Astrocyte (in vitro differentiated cells and primary cell): ENCODE measurements around the gene GPATCH4. TPM values are rescaled to one million over a fixed set of nuclear protein-coding genes. Genes with fewer than 3 reads are reported as not detected.

ENCODE experiments used
- DNase-seq: peaks from one replicate; pipeline ENCODE4 v3.0.0-alpha.2; 2010; ENCODE audit warnings: low read depth
- FAIRE-seq: peaks from 2 replicates; lab custom pipeline; 2011; peaks lifted over from hg19 to GRCh38; lab: Jason Lieb, UNC
- H2AFZ ChIP-seq: 2 replicates; pipeline ENCODE4 v1.6.0; 2012; ENCODE audit warnings: low read depth, low read length, inconsistent platforms
- H3K27ac ChIP-seq: 2 replicates; pipeline ENCODE4 v1.5.1; 2011; ENCODE audit warnings: low read depth, low read length, inconsistent platforms
- H3K27me3 ChIP-seq: 2 replicates; pipeline ENCODE4 v1.6.0; 2011; ENCODE audit warnings: low read length, inconsistent platforms; ENCODE audit not compliant: insufficient read depth
- H3K36me3 ChIP-seq: 2 replicates; pipeline ENCODE4 v1.5.1; 2011; ENCODE audit warnings: low read length, inconsistent platforms; ENCODE audit not compliant: insufficient read depth
- H3K4me1 ChIP-seq: 2 replicates; pipeline ENCODE4 v1.5.1; 2011; ENCODE audit warnings: low read length, inconsistent platforms; ENCODE audit not compliant: insufficient read depth
- H3K4me2 ChIP-seq: 2 replicates; pipeline ENCODE4 v1.6.0; 2012; ENCODE audit warnings: low read length, inconsistent platforms
- H3K4me3 ChIP-seq: 2 replicates; pipeline ENCODE4 v1.5.1; 2011; ENCODE audit warnings: low read depth, mild to moderate bottlenecking, low read length, inconsistent platforms; ENCODE audit not compliant: insufficient read depth
- H3K79me2 ChIP-seq: 2 replicates; pipeline ENCODE4 v1.6.0; 2012; ENCODE audit warnings: mild to moderate bottlenecking, low read length, inconsistent platforms; ENCODE audit not compliant: insufficient read depth
- H3K9ac ChIP-seq: 2 replicates; pipeline ENCODE4 v1.6.0; 2012; ENCODE audit warnings: mild to moderate bottlenecking, low read length, inconsistent platforms
- H3K9me3 ChIP-seq: 2 replicates; pipeline ENCODE4 v1.5.1; 2012; ENCODE audit warnings: low read depth, mild to moderate bottlenecking, low read length, inconsistent platforms; ENCODE audit not compliant: insufficient read depth
- H4K20me1 ChIP-seq: 2 replicates; pipeline ENCODE4 v1.6.0; 2012; ENCODE audit warnings: low read length, inconsistent platforms; ENCODE audit not compliant: insufficient read depth
- H3K27ac Mint-ChIP-seq: one replicate; pipeline ENCODE4 v1.8.0; 2021; ENCODE audit warnings: mild to moderate bottlenecking, mixed read lengths; ENCODE audit not compliant: unreplicated experiment
- H3K27me3 Mint-ChIP-seq: one replicate; pipeline ENCODE4 v1.8.0; 2021; ENCODE audit warnings: low read depth, mixed read lengths; ENCODE audit not compliant: unreplicated experiment
- H3K36me3 Mint-ChIP-seq: one replicate; pipeline ENCODE4 v1.8.0; 2021; ENCODE audit warnings: low read depth, mixed read lengths; ENCODE audit not compliant: unreplicated experiment
- H3K4me1 Mint-ChIP-seq: one replicate; pipeline ENCODE4 v1.8.0; 2021; ENCODE audit warnings: low read depth, mixed read lengths; ENCODE audit not compliant: unreplicated experiment
- H3K4me3 Mint-ChIP-seq: one replicate; pipeline ENCODE4 v1.8.0; 2021; ENCODE audit warnings: mild to moderate bottlenecking, moderate library complexity, mixed read lengths; ENCODE audit not compliant: unreplicated experiment
- H3K9me3 Mint-ChIP-seq: one replicate; pipeline ENCODE4 v1.8.0; 2021; ENCODE audit warnings: mild to moderate bottlenecking, mixed read lengths; ENCODE audit not compliant: unreplicated experiment
- EZH2 ChIP-seq: IDR thresholded peaks from 2 replicates; pipeline ENCODE4 v1.6.1; 2012; ENCODE audit warnings: mild to moderate bottlenecking, low read length, inconsistent platforms; ENCODE audit not compliant: insufficient read depth
- total RNA-seq: library from RNA; stranded (reverse); gene quantifications from 2 replicates; pipeline ENCODE4 v1.2.1, GENCODE V29; 2021
- TF ChIP-seq, protein P1 (sequence below): IDR thresholded peaks from 2 replicates; pipeline ENCODE4 v1.5.1; 2011; ENCODE audit warnings: low read depth, mild to moderate bottlenecking, inconsistent platforms, low read length, moderate library complexity; ENCODE audit not compliant: insufficient read depth

GPATCH4 gene
- total RNA-seq, 1 donor from 2014 or later = 22.8 TPM

DNA sequence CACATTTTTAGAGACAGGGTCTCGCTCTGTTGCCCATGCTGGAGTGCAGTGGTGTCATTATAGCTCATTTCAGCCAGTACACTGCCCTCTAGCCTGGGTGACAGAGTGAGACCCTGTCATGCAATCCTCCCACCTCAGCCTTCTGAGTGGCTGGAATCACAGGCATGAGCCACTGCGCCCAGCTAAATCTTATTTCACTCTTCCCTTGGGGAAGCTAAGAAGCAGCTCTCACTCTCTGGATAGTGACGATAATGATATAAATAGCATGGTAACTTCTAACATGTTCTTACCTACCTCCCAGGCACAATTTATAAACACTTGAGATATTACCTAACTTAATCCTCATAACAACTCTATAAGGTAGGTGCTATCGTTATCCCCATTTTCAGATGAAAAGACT lies 53.8 kb downstream of the GPATCH4 start:
- H3K4me3 ChIP-seq = no peak overlapping the region
- Mint-ChIP-seq H3K4me1 (peaks cover 3% of the 10 kb centered on the region), H3K9me3 (no peaks in the 10 kb centered on the region), H3K36me3 (no peaks in the 10 kb centered on the region), H3K27ac (no peak overlapping the region), H3K4me3 (no peak overlapping the region), H3K27me3 (peaks cover 5% of the 10 kb centered on the region)
- H3K4me1 ChIP-seq = no peaks in the 10 kb centered on the region
- no peak overlapping the region for H2AFZ ChIP-seq
- no peak for TF ChIP-seq EZH2
- TF ChIP-seq, protein P1, sequence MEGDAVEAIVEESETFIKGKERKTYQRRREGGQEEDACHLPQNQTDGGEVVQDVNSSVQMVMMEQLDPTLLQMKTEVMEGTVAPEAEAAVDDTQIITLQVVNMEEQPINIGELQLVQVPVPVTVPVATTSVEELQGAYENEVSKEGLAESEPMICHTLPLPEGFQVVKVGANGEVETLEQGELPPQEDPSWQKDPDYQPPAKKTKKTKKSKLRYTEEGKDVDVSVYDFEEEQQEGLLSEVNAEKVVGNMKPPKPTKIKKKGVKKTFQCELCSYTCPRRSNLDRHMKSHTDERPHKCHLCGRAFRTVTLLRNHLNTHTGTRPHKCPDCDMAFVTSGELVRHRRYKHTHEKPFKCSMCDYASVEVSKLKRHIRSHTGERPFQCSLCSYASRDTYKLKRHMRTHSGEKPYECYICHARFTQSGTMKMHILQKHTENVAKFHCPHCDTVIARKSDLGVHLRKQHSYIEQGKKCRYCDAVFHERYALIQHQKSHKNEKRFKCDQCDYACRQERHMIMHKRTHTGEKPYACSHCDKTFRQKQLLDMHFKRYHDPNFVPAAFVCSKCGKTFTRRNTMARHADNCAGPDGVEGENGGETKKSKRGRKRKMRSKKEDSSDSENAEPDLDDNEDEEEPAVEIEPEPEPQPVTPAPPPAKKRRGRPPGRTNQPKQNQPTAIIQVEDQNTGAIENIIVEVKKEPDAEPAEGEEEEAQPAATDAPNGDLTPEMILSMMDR = no peak
- no peak for DNase-seq
- no peaks in the 10 kb centered on the region for H3K79me2 ChIP-seq
- H3K27me3 ChIP-seq = no peaks in the 10 kb centered on the region
- no peak overlapping the region for H3K4me2 ChIP-seq
- no peak overlapping the region for H3K9ac ChIP-seq
- FAIRE-seq = no peak
- H4K20me1 ChIP-seq = no peaks in the 10 kb centered on the region
- H3K9me3 ChIP-seq = no peaks in the 10 kb centered on the region
- no peak overlapping the region for H3K27ac ChIP-seq
- peaks cover 22% of the 10 kb centered on the region for H3K36me3 ChIP-seq

DNA sequence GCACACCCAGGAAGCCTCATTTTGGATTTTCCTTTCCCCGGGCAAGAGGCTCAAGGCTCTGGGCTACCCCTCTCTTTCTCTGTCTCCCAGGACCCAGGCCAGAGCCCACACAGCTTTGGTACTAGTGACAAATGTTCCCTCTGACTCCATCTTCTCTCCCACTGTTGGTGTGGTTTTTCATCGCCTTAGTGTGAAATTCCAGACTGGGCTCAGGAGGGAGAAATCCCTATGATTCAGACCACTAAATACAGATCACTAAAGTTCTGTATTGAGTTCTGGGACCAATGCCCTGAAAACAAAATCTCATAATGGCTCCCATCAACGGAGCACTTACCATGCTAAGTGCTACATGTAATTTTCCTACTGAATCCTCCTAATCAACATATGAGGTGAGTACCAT lies 55.0 kb downstream of the GPATCH4 start:
- Histone ChIP-seq H3K9me3 (no peaks in the 10 kb centered on the region), H3K27ac (no peak overlapping the region), H3K9ac (no peak overlapping the region), H4K20me1 (no peaks in the 10 kb centered on the region), H3K27me3 (no peaks in the 10 kb centered on the region), H3K4me3 (no peak overlapping the region), H3K36me3 (peaks cover 28% of the 10 kb centered on the region), H3K4me1 (no peaks in the 10 kb centered on the region), H2AFZ (no peak overlapping the region), H3K79me2 (no peaks in the 10 kb centered on the region), H3K4me2 (no peak overlapping the region)
- Mint-ChIP-seq H3K9me3 (no peaks in the 10 kb centered on the region), H3K36me3 (no peaks in the 10 kb centered on the region), H3K4me1 (no peaks in the 10 kb centered on the region), H3K4me3 (no peak overlapping the region), H3K27me3 (peaks cover 5% of the 10 kb centered on the region), H3K27ac (no peak overlapping the region)
- no peak for TF ChIP-seq EZH2
- TF ChIP-seq, protein P1 = no peak
- no peak for DNase-seq
- FAIRE-seq = no peak

DNA sequence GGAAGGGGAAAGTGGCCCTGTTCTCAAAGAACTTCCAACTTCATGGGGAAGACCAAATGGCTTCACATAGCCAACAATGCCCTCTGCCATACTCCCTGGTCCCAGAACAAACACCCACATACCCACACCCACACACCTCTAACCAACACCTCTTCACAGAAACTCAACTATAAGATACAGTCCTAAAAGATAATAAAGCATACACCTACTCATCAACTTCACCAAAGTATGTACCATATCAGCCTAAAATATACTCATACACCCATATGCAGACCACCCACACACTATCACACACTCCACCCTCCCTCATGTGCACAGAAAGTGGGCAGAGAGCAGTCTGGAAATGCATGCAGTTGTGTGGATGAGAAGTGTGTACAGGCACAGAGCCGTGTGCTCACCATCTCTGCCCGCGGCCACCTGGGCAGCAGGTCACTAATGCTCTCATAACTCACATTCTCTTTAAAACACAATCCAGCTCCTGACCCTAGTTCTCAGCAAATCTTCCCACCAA lies 56.6 kb downstream of the GPATCH4 start:
- FAIRE-seq (no peak), DNase-seq (no peak)
- Histone ChIP-seq H2AFZ (no peak overlapping the region), H3K27ac (no peak overlapping the region), H3K9ac (no peak overlapping the region), H3K4me1 (no peaks in the 10 kb centered on the region), H3K36me3 (peaks cover 36% of the 10 kb centered on the region), H3K4me3 (no peak overlapping the region), H3K4me2 (no peak overlapping the region), H4K20me1 (no peaks in the 10 kb centered on the region), H3K27me3 (no peaks in the 10 kb centered on the region), H3K9me3 (no peaks in the 10 kb centered on the region), H3K79me2 (no peaks in the 10 kb centered on the region)
- Mint-ChIP-seq H3K4me1 (peaks cover 4% of the 10 kb centered on the region), H3K4me3 (no peak overlapping the region), H3K27me3 (peaks cover 2% of the 10 kb centered on the region), H3K9me3 (no peaks in the 10 kb centered on the region), H3K36me3 (peaks cover 3% of the 10 kb centered on the region), H3K27ac (no peak overlapping the region)
- TF ChIP-seq EZH2 = no peak

Other genes starting within 250 kb of the GPATCH4 start
- gene RHBG, start 232.3 kb downstream of the GPATCH4 start, total RNA-seq = not detected in 2 replicates
- 51.7 and 56.6 TPM in 2 replicates for gene MEF2D, start 100.7 kb downstream of the GPATCH4 start, total RNA-seq
- gene IQGAP3, start 28.9 kb downstream of the GPATCH4 start, total RNA-seq = 1.9 and 2.2 TPM in 2 replicates
- not detected in 2 replicates for gene TTC24, start 21.8 kb downstream of the GPATCH4 start, total RNA-seq
- gene NAXE, start 9.7 kb downstream of the GPATCH4 start, total RNA-seq = 48.5 and 51.1 TPM in 2 replicates
- not detected in 2 replicates for gene HAPLN2, start 17.9 kb upstream of the GPATCH4 start, total RNA-seq
- 0.29 and 0.41 TPM in 2 replicates for gene BCAN, start 40.6 kb upstream of the GPATCH4 start, total RNA-seq
- gene NES, start 75.9 kb upstream of the GPATCH4 start, total RNA-seq = 280 and 310 TPM in 2 replicates
- 278 and 339 TPM in 2 replicates for gene CRABP2, start 104.1 kb upstream of the GPATCH4 start, total RNA-seq
- gene METTL25B, start 127.0 kb upstream of the GPATCH4 start, total RNA-seq = 9.9 and 11.1 TPM in 2 replicates
- 30.1 and 33.4 TPM in 2 replicates for gene ISG20L2, start 127.3 kb upstream of the GPATCH4 start, total RNA-seq
- gene MRPL24, start 139.6 kb upstream of the GPATCH4 start, total RNA-seq = 37.4 and 46.5 TPM in 2 replicates
- 179 and 190 TPM in 2 replicates for gene HDGF, start 150.2 kb upstream of the GPATCH4 start, total RNA-seq
- 75.5 and 78.3 TPM in 2 replicates for gene PRCC, start 166.1 kb upstream of the GPATCH4 start, total RNA-seq
- 0.89 and 1.1 TPM in 2 replicates for gene SH2D2A, start 215.4 kb upstream of the GPATCH4 start, total RNA-seq